Activated CD4-positive, alpha-beta memory T cell treated with anti-CD3 and anti-CD28 coated beads, Interleukin-2, amount 10 ng/mL, durations not matched to agents 7 days and 5 days (primary cell): ENCODE results near the gene COX6A1. TPM values are rescaled to one million over a fixed set of nuclear protein-coding genes. Genes with fewer than 3 reads are reported as not detected.

Experiments used
- CTCF ChIA-PET: fragments of 350-600 bp; sonication (Branson Sonifier 250); formaldehyde crosslinking; loops from one replicate; lab custom pipeline; 2021; ENCODE audit warnings: antibody characterized with exemption, inconsistent platforms; lab: Charles Lee
- POLR2A ChIA-PET: fragments of 350-600 bp; sonication (Branson Sonifier 250); formaldehyde crosslinking; loops from one replicate; lab custom pipeline; 2021; ENCODE audit warnings: antibody characterized with exemption; lab: Charles Lee
- DNase-seq: peaks from one replicate; pipeline ENCODE4 v3.0.0-alpha.2; 2020
- H3K27ac Mint-ChIP-seq: one replicate; pipeline ENCODE4 v1.8.0; 2021; ENCODE audit warnings: mild to moderate bottlenecking, mixed read lengths
- H3K27me3 Mint-ChIP-seq: one replicate; pipeline ENCODE4 v1.8.0; 2021; ENCODE audit warnings: mixed read lengths
- H3K36me3 Mint-ChIP-seq: one replicate; pipeline ENCODE4 v1.8.0; 2021; ENCODE audit warnings: low read depth, mixed read lengths
- H3K4me1 Mint-ChIP-seq: one replicate; pipeline ENCODE4 v1.8.0; 2021; ENCODE audit warnings: mixed read lengths
- H3K4me3 Mint-ChIP-seq: one replicate; pipeline ENCODE4 v1.8.0; 2021; ENCODE audit warnings: mild to moderate bottlenecking, mixed read lengths
- H3K9me3 Mint-ChIP-seq: one replicate; pipeline ENCODE4 v1.8.0; 2021; ENCODE audit warnings: mixed read lengths
- total RNA-seq, 2 experiments: library from RNA; stranded (reverse); gene quantifications; one replicate each; pipeline ENCODE4 v1.2.3, GENCODE V29; 2021

Gene COX6A1
- total RNA-seq, 2 experiments from 2014 or later, result 318 to 323 TPM

GRCh38 chr12:120412421-120412820 is 25.5 kb upstream of the COX6A1 start:
- H3K27ac Mint-ChIP-seq, result no peak overlapping the region
- CTCF ChIA-PET, result no interaction called here
- no peaks in the 10 kb centered on the region for H3K36me3 Mint-ChIP-seq
- DNase-seq, result no peak
- POLR2A ChIA-PET, result no interaction called here
- peaks cover 6% of the 10 kb centered on the region for H3K27me3 Mint-ChIP-seq
- no peaks in the 10 kb centered on the region for H3K9me3 Mint-ChIP-seq
- H3K4me1 Mint-ChIP-seq, result no peaks in the 10 kb centered on the region
- H3K4me3 Mint-ChIP-seq, result no peak overlapping the region

GRCh38 chr12:120413901-120414695 is 23.8 kb upstream of the COX6A1 start:
- CTCF ChIA-PET, result interaction anchor here (1.0 kb wide), 1 partner anchor 12 kb away, joined by 3 read pairs; no protein-coding TSS in a partner anchor

GRCh38 chr12:120416490-120417216 is 21.3 kb upstream of the COX6A1 start:
- no peaks in the 10 kb centered on the region for H3K36me3 Mint-ChIP-seq
- DNase-seq, result no peak
- CTCF ChIA-PET, result no interaction called here
- H3K27ac Mint-ChIP-seq, result no peak overlapping the region
- no peak overlapping the region for H3K4me3 Mint-ChIP-seq
- no peaks in the 10 kb centered on the region for H3K4me1 Mint-ChIP-seq
- POLR2A ChIA-PET, result no interaction called here
- H3K9me3 Mint-ChIP-seq, result no peaks in the 10 kb centered on the region
- H3K27me3 Mint-ChIP-seq, result peaks cover 6% of the 10 kb centered on the region

More at GRCh38 chr12:120413901-120414695, 23.8 kb upstream of the COX6A1 start:
- POLR2A ChIA-PET, result no interaction called here
- H3K27me3 Mint-ChIP-seq, result peaks cover 6% of the 10 kb centered on the region
- no peak for DNase-seq
- H3K4me3 Mint-ChIP-seq, result no peak overlapping the region
- no peaks in the 10 kb centered on the region for H3K36me3 Mint-ChIP-seq
- H3K27ac Mint-ChIP-seq, result no peak overlapping the region
- no peaks in the 10 kb centered on the region for H3K4me1 Mint-ChIP-seq
- H3K9me3 Mint-ChIP-seq, result no peaks in the 10 kb centered on the region

GRCh38 chr12:120417917-120418580 is 19.9 kb upstream of the COX6A1 start:
- H3K27ac Mint-ChIP-seq, result no peak overlapping the region
- H3K27me3 Mint-ChIP-seq, result peaks cover 2% of the 10 kb centered on the region
- POLR2A ChIA-PET, result no interaction called here
- H3K36me3 Mint-ChIP-seq, result no peaks in the 10 kb centered on the region
- no peaks in the 10 kb centered on the region for H3K9me3 Mint-ChIP-seq
- H3K4me3 Mint-ChIP-seq, result no peak overlapping the region
- no peak for DNase-seq
- CTCF ChIA-PET, result interaction anchor here (0.7 kb wide), 1 partner anchor 220 kb away, joined by 3 read pairs; no protein-coding TSS in a partner anchor
- H3K4me1 Mint-ChIP-seq, result no peaks in the 10 kb centered on the region

- POLR2A ChIA-PET, result no interaction called here
- CTCF ChIA-PET, result interaction anchor here (0.5 kb wide), 1 partner anchor 104 kb away, joined by 4 read pairs; no protein-coding TSS in a partner anchor
- peaks cover 2% of the 10 kb centered on the region for H3K27me3 Mint-ChIP-seq
- no peak for DNase-seq
- no peak overlapping the region for H3K27ac Mint-ChIP-seq
- no peaks in the 10 kb centered on the region for H3K9me3 Mint-ChIP-seq
- no peaks in the 10 kb centered on the region for H3K36me3 Mint-ChIP-seq
- H3K4me1 Mint-ChIP-seq, result no peaks in the 10 kb centered on the region
- no peak overlapping the region for H3K4me3 Mint-ChIP-seq
Measured at GRCh38 chr12:120421701-120422100, 16.2 kb upstream of the COX6A1 start.

GRCh38 chr12:120422892-120423456 is 14.9 kb upstream of the COX6A1 start:
- H3K9me3 Mint-ChIP-seq, result no peaks in the 10 kb centered on the region
- ChIA-PET POLR2A (no interaction called here), CTCF (interaction anchor here (0.6 kb wide), 1 partner anchor 98 kb away, joined by 3 read pairs; no protein-coding TSS in a partner anchor)
- H3K4me1 Mint-ChIP-seq, result no peaks in the 10 kb centered on the region
- H3K27ac Mint-ChIP-seq, result no peak overlapping the region
- H3K4me3 Mint-ChIP-seq, result no peak overlapping the region
- peaks cover 7% of the 10 kb centered on the region for H3K27me3 Mint-ChIP-seq
- no peak for DNase-seq
- no peaks in the 10 kb centered on the region for H3K36me3 Mint-ChIP-seq

GRCh38 chr12:120425797-120426196 is 12.1 kb upstream of the COX6A1 start:
- ChIA-PET CTCF (interaction anchor here (0.6 to 1.0 kb wide), 2 partner anchors 10 to 69 kb away, joined by 3 read pairs; no protein-coding TSS in a partner anchor), POLR2A (no interaction called here)
- no peak for DNase-seq
- Mint-ChIP-seq H3K27me3 (peaks cover 18% of the 10 kb centered on the region), H3K9me3 (no peaks in the 10 kb centered on the region), H3K27ac (no peak overlapping the region), H3K4me1 (peaks cover 3% of the 10 kb centered on the region), H3K4me3 (no peak overlapping the region), H3K36me3 (no peaks in the 10 kb centered on the region)

- Mint-ChIP-seq H3K27ac (no peak overlapping the region), H3K9me3 (no peaks in the 10 kb centered on the region), H3K4me1 (peaks cover 7% of the 10 kb centered on the region), H3K27me3 (peaks cover 18% of the 10 kb centered on the region), H3K36me3 (no peaks in the 10 kb centered on the region), H3K4me3 (no peak overlapping the region)
- no peak for DNase-seq
- ChIA-PET POLR2A (interaction anchor here (1.2 to 1.9 kb wide), 3 partner anchors 136 to 137 kb away, joined by 3 to 6 read pairs (median 4); partner anchors contain the start of genes RNU4-1 and RNU4-2), CTCF (interaction anchor here (0.8 to 2.9 kb wide), 3 partner anchors 10 to 102 kb away, joined by 4 to 18 read pairs (median 10); partner anchors contain the start of gene COX6A1)
Measured at GRCh38 chr12:120428597-120429229, 9.2 kb upstream of the COX6A1 start.

GRCh38 chr12:120429368-120429767 is 8.5 kb upstream of the COX6A1 start:
- Mint-ChIP-seq H3K27me3 (peaks cover 19% of the 10 kb centered on the region), H3K4me1 (peaks cover 7% of the 10 kb centered on the region), H3K4me3 (no peak overlapping the region), H3K36me3 (no peaks in the 10 kb centered on the region), H3K9me3 (no peaks in the 10 kb centered on the region), H3K27ac (no peak overlapping the region)
- DNase-seq, result no peak
- POLR2A ChIA-PET, result interaction anchor here (1.5 to 1.9 kb wide), 2 partner anchors 136 to 138 kb away, joined by 4 to 6 read pairs; partner anchors contain the start of genes RNU4-1 and RNU4-2
- CTCF ChIA-PET, result interaction anchor here (1.0 to 2.9 kb wide), 4 partner anchors 9 to 127 kb away, joined by 4 to 18 read pairs (median 7); partner anchors contain the start of genes COX6A1 and SIRT4

GRCh38 chr12:120432772-120433525 is 5.0 kb upstream of the COX6A1 start:
- Mint-ChIP-seq H3K27me3 (peaks cover 12% of the 10 kb centered on the region), H3K4me3 (no peak overlapping the region), H3K9me3 (no peaks in the 10 kb centered on the region), H3K36me3 (no peaks in the 10 kb centered on the region), H3K4me1 (peaks cover 14% of the 10 kb centered on the region), H3K27ac (no peak overlapping the region)
- DNase-seq, result no peak
- CTCF ChIA-PET, result interaction anchor here (1.1 to 1.5 kb wide), 2 partner anchors 34 to 75 kb away, joined by 4 to 6 read pairs; no protein-coding TSS in a partner anchor
- POLR2A ChIA-PET, result interaction anchor here (0.6 to 0.7 kb wide), 2 partner anchors 31 to 48 kb away, joined by 3 read pairs; no protein-coding TSS in a partner anchor
